Mucosa of stomach (tissue), 1 donor: ENCODE measurements around the gene CEP70.
"Not testable (repeated sequence)": the region's sequence is repeated elsewhere in the genome, so short reads cannot be mapped to it uniquely, and the experiment has no call there.

Experiments used
- H3K27me3 ChIP-seq: one replicate; pipeline ENCODE4 v1.7.0; 2013; ENCODE audit warnings: mild to moderate bottlenecking, low read length; ENCODE audit not compliant: control insufficient read depth, insufficient read depth
- H3K36me3 ChIP-seq: one replicate; pipeline ENCODE4 v1.7.0; 2013; ENCODE audit warnings: low read length; ENCODE audit not compliant: control insufficient read depth, insufficient read depth
- H3K4me1 ChIP-seq: one replicate; pipeline ENCODE4 v1.7.0; 2013; ENCODE audit warnings: mild to moderate bottlenecking, low read length; ENCODE audit not compliant: control insufficient read depth, insufficient read depth
- H3K4me3 ChIP-seq: one replicate; pipeline ENCODE4 v1.7.0; 2013; ENCODE audit warnings: low read length
- H3K9ac ChIP-seq: one replicate; pipeline ENCODE4 v1.7.0; 2013; ENCODE audit warnings: mild to moderate bottlenecking, low read length, moderate library complexity
- H3K9me3 ChIP-seq: one replicate; pipeline ENCODE4 v1.7.0; 2013; ENCODE audit warnings: mild to moderate bottlenecking, low read length, moderate library complexity; ENCODE audit not compliant: control insufficient read depth
- donor health status: Pancreatic carcinoma.

CEP70 gene

DNA sequence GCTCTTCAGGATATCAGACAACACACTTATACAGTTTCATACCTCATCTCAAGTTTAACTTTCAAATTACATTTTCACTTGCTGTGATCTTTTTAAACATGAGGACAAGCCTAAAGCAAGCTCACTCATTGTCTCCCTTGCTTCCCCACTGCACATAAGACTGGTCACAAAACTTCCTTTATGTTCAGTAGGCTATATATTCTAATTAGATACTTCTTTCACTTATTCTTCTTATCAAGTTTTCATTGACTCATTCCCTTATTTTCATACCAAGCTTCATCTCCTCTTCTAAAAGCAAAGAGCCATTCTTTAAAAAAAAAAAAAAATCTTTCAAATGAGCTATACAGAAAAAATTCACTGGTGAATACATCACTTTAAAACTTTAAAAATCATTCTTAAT lies 97.0 kb downstream of the CEP70 start:
- Histone ChIP-seq H3K27me3 (no peaks in the 10 kb centered on the region), H3K9ac (no peak overlapping the region), H3K9me3 (no peaks in the 10 kb centered on the region), H3K4me3 (no peak overlapping the region), H3K4me1 (no peaks in the 10 kb centered on the region), H3K36me3 (no peaks in the 10 kb centered on the region)

DNA sequence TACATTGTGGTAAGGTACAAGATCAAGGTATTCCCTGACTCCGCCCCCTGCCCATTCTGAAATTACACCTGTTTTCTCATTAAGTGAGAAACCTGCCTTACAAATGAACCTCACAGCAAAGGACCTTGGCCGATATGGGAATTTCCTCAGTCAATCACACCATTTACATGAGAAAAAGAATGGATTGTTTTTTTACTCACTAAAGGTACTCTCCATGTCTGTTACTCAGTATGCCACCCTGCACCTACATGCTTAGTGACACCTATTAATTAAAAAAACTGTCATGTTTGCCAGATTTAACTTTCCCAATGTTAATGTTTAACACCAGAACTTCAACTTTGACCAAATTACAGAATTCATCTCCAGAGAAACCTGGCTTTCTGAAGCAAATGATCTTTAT lies 97.6 kb downstream of the CEP70 start:
- Histone ChIP-seq H3K27me3 (no peaks in the 10 kb centered on the region), H3K9me3 (no peaks in the 10 kb centered on the region), H3K4me1 (no peaks in the 10 kb centered on the region), H3K9ac (no peak overlapping the region), H3K36me3 (no peaks in the 10 kb centered on the region), H3K4me3 (no peak overlapping the region)

DNA sequence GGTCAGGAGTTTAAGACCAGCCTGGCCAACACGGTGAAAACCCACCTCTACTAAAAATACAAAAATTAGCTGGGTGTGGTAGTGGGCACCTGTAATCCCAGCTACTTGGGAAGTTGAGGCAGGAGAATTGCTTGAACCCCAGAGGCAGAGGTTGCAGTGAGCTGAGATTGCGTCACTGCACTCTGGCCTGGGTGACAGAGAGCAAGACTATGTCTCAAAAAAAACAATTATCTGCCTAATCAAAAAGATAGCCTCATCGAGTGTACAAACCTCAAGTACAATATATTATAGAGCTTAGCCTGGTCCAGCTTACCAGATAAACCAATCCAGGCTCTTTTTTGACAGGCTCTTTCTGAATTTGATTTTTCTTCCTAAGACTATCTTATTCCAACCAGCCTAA lies 98.4 kb downstream of the CEP70 start:
- not testable (repeated sequence) for H3K36me3 ChIP-seq, H3K4me1 ChIP-seq, H3K9ac ChIP-seq, H3K9me3 ChIP-seq, H3K27me3 ChIP-seq, H3K4me3 ChIP-seq

DNA sequence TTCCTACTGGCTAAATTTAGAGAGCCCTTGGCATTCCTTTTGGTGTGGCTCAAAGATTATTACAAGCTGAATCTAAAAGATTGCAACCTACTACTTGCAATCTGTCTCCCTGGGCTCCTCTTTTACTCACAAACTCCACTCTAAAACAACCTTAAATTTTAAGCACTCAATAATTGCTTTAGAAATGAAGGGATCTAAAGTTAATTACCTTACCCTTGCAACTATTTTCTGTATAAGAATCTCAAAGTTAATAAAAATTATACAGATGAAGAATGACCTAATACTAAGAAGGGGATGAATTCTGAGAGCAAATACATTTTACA lies 99.5 kb downstream of the CEP70 start:
- no peak overlapping the region for H3K4me3 ChIP-seq
- no peak overlapping the region for H3K9ac ChIP-seq
- H3K9me3 ChIP-seq, result no peaks in the 10 kb centered on the region
- no peaks in the 10 kb centered on the region for H3K27me3 ChIP-seq
- no peaks in the 10 kb centered on the region for H3K36me3 ChIP-seq
- H3K4me1 ChIP-seq, result no peaks in the 10 kb centered on the region

DNA sequence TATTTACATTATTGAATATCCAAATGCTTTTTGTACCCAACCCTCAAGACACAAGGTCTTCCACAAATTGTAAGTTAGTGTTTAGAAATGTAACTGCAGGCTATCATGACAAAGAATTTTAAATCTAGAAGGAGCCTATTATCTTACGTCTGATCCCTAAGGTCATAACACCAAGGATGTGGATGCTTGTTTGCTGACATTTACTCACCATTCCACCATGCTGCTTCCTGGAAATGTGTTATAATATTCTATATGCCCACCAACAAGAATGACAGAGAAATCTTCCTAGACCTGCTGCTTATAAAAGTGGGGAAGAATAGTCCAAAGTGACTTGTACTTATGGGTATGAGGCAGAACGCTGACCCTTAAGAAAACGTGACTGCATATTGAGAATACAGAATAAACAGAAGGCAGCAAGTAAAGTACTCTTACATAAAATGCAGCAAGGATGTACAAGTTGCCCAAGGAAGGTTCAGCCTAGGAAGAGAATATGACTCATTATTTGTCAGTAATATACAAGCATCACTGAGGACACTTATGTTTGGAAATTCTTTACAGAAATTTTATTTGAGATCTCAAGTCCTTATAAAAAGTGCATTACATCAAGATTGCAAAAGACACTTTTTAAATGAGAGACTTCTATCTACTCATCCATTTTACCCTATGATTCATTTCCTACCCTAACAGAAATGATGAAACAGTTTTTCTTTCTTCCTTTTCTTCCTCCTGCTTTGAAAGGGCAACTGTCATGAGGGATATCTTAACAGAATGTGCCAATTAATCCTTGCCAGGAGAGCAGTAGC lies 100.1 kb downstream of the CEP70 start:
- no peaks in the 10 kb centered on the region for H3K36me3 ChIP-seq
- H3K9me3 ChIP-seq, result no peaks in the 10 kb centered on the region
- H3K4me3 ChIP-seq, result no peak overlapping the region
- no peaks in the 10 kb centered on the region for H3K4me1 ChIP-seq
- H3K27me3 ChIP-seq, result no peaks in the 10 kb centered on the region
- H3K9ac ChIP-seq, result no peak overlapping the region

DNA sequence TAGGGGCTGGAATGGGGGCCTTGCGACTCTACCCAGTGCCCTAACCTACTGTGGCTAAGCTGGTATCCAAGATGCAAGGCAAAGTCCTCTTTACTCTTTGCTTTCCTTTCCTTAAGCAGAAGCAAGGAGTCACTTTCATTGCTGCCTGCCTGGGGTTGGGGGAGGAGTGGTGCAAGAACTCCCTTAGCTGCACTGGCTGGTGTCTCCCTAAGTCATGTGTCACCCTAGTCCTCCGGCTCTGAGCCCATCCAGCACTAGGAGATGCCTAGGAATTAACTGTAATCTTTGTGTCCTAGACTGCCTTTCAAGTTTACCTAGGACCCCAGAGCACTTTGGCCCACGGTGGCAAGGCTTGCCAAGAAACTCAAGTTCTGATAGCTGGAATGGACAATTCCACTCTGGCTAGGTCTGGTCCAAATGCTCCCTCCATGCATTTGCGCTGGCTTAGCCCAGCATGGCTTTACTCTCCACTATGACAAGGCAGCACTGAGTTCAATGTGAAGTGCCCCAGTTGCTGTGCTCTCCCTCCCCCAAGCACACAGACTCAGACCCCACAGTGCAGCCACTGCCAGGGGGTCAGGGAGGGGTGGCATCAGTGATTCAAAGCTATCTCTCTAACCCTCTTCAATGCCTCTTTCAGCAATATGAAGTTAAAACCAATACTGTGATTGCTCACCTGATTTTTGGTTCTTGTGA lies 100.9 kb downstream of the CEP70 start:
- Histone ChIP-seq H3K4me3 (no peak overlapping the region), H3K4me1 (no peaks in the 10 kb centered on the region), H3K27me3 (no peaks in the 10 kb centered on the region), H3K36me3 (no peaks in the 10 kb centered on the region), H3K9ac (no peak overlapping the region), H3K9me3 (no peaks in the 10 kb centered on the region)

DNA sequence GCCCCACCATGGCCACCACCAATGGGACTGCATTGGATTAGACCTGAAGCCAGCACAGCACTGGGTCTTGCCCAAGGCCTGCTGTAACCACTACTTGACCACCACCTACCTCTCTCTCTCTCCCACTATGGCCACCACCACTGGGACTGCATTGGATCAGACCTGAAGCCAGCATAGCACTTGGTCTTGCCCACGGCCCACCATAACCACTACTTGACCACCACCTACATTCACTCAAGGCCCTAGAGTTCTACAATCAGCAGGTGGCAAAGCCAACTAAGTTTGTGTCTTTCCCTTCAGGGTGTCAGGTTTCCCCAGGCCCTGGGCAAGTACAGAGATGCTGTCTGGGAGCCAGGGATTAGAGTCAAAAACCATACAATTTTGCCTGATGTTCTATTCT lies 102.1 kb downstream of the CEP70 start:
- no peaks in the 10 kb centered on the region for H3K4me1 ChIP-seq
- H3K27me3 ChIP-seq, result no peaks in the 10 kb centered on the region
- no peaks in the 10 kb centered on the region for H3K36me3 ChIP-seq
- H3K9me3 ChIP-seq, result no peaks in the 10 kb centered on the region
- H3K4me3 ChIP-seq, result no peak overlapping the region
- no peak overlapping the region for H3K9ac ChIP-seq

DNA sequence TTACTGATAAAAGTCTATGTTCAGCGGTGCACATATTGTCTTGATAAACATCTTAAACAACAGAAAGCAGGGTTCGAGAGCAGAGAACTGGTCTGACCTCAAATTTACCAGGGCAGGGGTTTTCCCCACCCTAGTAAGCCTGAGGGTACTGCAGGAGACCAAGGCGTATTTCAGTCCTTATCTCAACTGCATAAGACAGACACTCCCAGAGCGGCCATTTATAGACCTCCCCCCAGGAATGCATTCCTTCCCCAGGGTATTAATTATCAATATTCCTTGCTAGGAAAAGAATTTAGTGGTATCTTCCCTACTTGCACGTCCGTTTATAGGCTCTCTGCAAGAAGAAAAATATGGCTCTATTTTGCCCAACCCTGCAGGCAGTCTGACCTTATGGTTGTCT lies 107.5 kb downstream of the CEP70 start:
- H3K36me3 ChIP-seq, H3K9me3 ChIP-seq, H3K4me1 ChIP-seq, H3K4me3 ChIP-seq, H3K9ac ChIP-seq, H3K27me3 ChIP-seq: not testable (repeated sequence)

DNA sequence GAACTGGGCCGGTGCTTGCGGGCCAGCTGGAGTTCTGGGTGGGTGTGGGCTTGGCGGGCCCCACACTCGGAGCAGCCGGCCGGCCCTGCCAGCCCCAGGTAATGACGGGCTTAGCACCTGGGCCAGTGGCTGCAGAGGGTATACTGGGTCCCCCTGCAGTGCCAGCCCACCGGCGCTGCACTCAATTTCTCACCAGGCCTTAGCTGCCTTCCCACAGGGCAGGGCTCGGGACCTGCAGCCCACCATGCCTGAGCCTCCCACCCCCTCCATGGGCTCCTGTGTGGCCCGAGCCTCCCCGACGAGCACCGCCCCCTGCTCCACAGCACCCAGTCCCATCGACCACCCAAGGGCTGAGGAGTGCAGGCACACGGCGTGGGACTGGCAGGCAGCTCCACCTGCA lies 109.4 kb downstream of the CEP70 start:
- H3K36me3 ChIP-seq, H3K27me3 ChIP-seq, H3K4me1 ChIP-seq, H3K9ac ChIP-seq, H3K9me3 ChIP-seq, H3K4me3 ChIP-seq: not testable (repeated sequence)

DNA sequence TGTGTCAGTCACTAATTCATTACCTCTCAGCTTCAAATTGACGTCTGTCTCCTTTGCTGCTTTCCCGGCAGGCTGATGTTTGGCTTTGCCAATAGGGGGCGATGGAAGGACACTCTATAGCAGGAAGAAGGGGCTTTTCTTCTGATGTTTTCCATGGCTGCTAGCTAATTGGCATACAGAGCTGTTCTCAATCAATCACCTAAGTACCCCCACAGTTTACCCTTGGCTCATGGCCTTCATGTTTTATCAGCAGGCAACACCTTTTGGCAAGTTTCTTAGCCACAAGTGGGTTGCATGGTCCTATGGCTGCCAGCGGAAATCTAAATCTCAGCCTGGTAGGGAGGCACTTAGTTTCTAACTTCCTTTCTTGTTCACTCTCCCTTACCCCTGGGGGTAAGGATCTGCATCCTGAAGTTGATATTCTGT lies 114.6 kb downstream of the CEP70 start:
- H3K9me3 ChIP-seq, result no peaks in the 10 kb centered on the region
- no peaks in the 10 kb centered on the region for H3K27me3 ChIP-seq
- no peaks in the 10 kb centered on the region for H3K36me3 ChIP-seq
- H3K9ac ChIP-seq, result no peak overlapping the region
- H3K4me3 ChIP-seq, result no peak overlapping the region
- H3K4me1 ChIP-seq, result peaks cover 5% of the 10 kb centered on the region

DNA sequence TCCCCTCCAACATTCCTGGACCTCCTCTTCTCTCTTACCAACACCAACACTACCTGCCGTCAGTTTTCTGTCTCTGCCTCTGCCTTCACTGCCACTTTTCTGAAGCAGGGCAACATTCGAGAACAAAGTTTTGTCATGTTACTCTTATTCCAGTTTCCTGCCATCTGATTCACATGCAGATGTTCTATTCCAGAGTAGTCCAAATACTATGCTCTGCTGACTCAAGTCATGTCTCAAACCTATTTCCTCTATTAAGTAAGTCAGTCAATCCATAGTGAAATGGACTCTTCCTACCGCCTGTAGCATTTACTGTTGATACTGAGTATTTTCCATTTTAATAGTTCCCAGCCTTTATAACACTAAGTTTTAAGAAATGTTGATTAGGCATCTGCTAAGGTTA lies 116.3 kb downstream of the CEP70 start:
- peaks cover 5% of the 10 kb centered on the region for H3K4me1 ChIP-seq
- H3K36me3 ChIP-seq, result no peaks in the 10 kb centered on the region
- H3K4me3 ChIP-seq, result no peak overlapping the region
- no peaks in the 10 kb centered on the region for H3K27me3 ChIP-seq
- no peak overlapping the region for H3K9ac ChIP-seq
- H3K9me3 ChIP-seq, result no peaks in the 10 kb centered on the region

DNA sequence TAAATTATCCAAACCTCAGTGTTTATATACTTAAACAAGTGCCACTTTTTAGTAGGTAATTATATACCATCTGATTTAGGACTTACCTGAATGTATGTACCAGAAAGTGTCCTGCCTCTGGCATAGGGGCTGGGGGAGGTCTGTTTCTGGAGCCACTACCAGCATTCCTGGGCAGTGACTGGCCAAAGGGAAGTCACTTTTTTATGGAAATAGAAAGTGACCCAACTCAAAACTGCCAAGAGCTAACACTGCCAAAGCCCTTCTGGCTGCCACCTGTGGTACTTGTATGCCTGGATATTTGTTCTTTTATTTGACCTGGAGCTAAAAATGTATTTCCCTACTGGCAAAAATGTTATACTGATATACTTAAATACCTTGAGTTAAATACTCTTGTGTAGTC lies 116.9 kb downstream of the CEP70 start:
- Histone ChIP-seq H3K4me1 (peaks cover 5% of the 10 kb centered on the region), H3K9ac (no peak overlapping the region), H3K27me3 (no peaks in the 10 kb centered on the region), H3K36me3 (no peaks in the 10 kb centered on the region), H3K9me3 (no peaks in the 10 kb centered on the region), H3K4me3 (no peak overlapping the region)
